H1 (cell line): Measurements from ENCODE around the gene CYSRT1. TPM values are rescaled to one million over a fixed set of nuclear protein-coding genes. Genes with fewer than 3 reads are reported as not detected.

ENCODE experiments used
- CBX8 ChIP-seq: fragments of 300-800, 300-1000 bp; sonication (generic); IDR thresholded peaks from 2 replicates; pipeline ENCODE4 v1.7.1; 2016; ENCODE audit warnings: low read depth, low read length, borderline replicate concordance
- CTBP2 ChIP-seq: IDR thresholded peaks from 2 replicates; pipeline ENCODE4 v1.7.0; 2011; ENCODE audit warnings: borderline replicate concordance, mild to moderate bottlenecking, moderate library complexity, mixed read lengths, low read length; ENCODE audit not compliant: insufficient read depth, insufficient read length
- CTCF ChIP-seq, 3 experiments: IDR thresholded peaks; 1 replicate in 2 of 3; 2 replicates in 1 of 3; pipeline versions ENCODE4 v1.5.1 to v1.6.1; 2011; ENCODE audit warnings: low read length in 3 of 3, mild to moderate bottlenecking in 3 of 3, inconsistent platforms in 2 of 3, low read depth in 1 of 3, moderate library complexity in 1 of 3; ENCODE audit not compliant: insufficient read depth in 1 of 3; ENCODE audit errors: control extremely low read depth in 1 of 3
- EZH2 ChIP-seq: fragments of 200-600 bp; sonication (generic); IDR thresholded peaks from 2 replicates; pipeline ENCODE4 v1.7.1; 2012; ENCODE audit warnings: low read depth, mild to moderate bottlenecking, moderate library complexity, low read length, inconsistent platforms; ENCODE audit not compliant: severe bottlenecking
- FOSL1 ChIP-seq: IDR thresholded peaks from 2 replicates; pipeline ENCODE4 v1.6.1; 2011; ENCODE audit warnings: mild to moderate bottlenecking, low read depth, low read length, moderate library complexity; ENCODE audit not compliant: insufficient read depth
- KDM1A ChIP-seq: fragments of 200-600, 300-600 bp; sonication (generic); IDR thresholded peaks from 2 replicates; pipeline ENCODE4 v1.7.1; 2016; ENCODE audit warnings: mild to moderate bottlenecking, low read length, borderline replicate concordance
- KDM4A ChIP-seq: IDR thresholded peaks from one replicate; pipeline ENCODE4 v1.7.1; 2012; ENCODE audit warnings: low read depth, mild to moderate bottlenecking, moderate library complexity, low read length, inconsistent platforms; ENCODE audit not compliant: severe bottlenecking
- KDM5A ChIP-seq: fragments of 200-600 bp; IDR thresholded peaks from 2 replicates; pipeline ENCODE4 v1.7.1; 2012; ENCODE audit warnings: mild to moderate bottlenecking, low read length, inconsistent platforms, mixed read lengths
- POLR2A ChIP-seq, 2 experiments: IDR thresholded peaks; 1 replicate in 1 of 2; 2 replicates in 1 of 2; pipeline ENCODE4 v1.6.1; 2011; ENCODE audit warnings: low read depth in 2 of 2, low read length in 2 of 2, mild to moderate bottlenecking in 2 of 2; ENCODE audit errors: control extremely low read depth in 1 of 2
- RBBP5 ChIP-seq: IDR thresholded peaks from 2 replicates; pipeline ENCODE4 v1.7.1; 2012; ENCODE audit warnings: low read depth, mild to moderate bottlenecking, inconsistent platforms, low read length, moderate library complexity, borderline replicate concordance
- RNF2 ChIP-seq: fragments of 200-900, 300-1000 bp; sonication (generic); IDR thresholded peaks from 2 replicates; pipeline ENCODE4 v1.7.1; 2016; ENCODE audit warnings: borderline replicate concordance, low read depth, mild to moderate bottlenecking, antibody characterized with exemption, low read length; ENCODE audit not compliant: poor library complexity, severe bottlenecking; ENCODE audit errors: missing control alignments
- SAP30 ChIP-seq: fragments of 300-600 bp; sonication (generic); IDR thresholded peaks from 2 replicates; pipeline ENCODE4 v1.7.1; 2012; ENCODE audit warnings: low read length, moderate library complexity, mild to moderate bottlenecking, inconsistent platforms; ENCODE audit not compliant: insufficient read depth, insufficient replicate concordance
- SUZ12 ChIP-seq: fragments of 200-600 bp; sonication (generic); IDR thresholded peaks from 2 replicates; pipeline ENCODE4 v1.6.1; 2012; ENCODE audit warnings: mild to moderate bottlenecking, inconsistent platforms, low read length, moderate library complexity, mixed read lengths
- TAF1 ChIP-seq: IDR thresholded peaks from 2 replicates; pipeline ENCODE4 v1.6.1; 2011; ENCODE audit warnings: mild to moderate bottlenecking, low read depth, low read length
- TAF7 ChIP-seq: optimal IDR thresholded peaks from 2 replicates; pipeline ENCODE3; 2011; ENCODE audit warnings: low read depth, mild to moderate bottlenecking, inconsistent platforms, low read length, moderate library complexity, borderline replicate concordance
- polyA plus RNA-seq, 7 experiments: library from polyadenylated mRNA; depleted of rRNA in 3 of 7; stranded (reverse) in 5 of 7; unstranded in 2 of 7; fragments of >200 nt in 5 of 7; fragments of 200-250 nt in 2 of 7; gene quantifications; 1 replicate in 5 of 7; 2 replicates in 1 of 7; 4 replicates in 1 of 7; pipeline versions ENCODE4 v1.2.1 to v1.2.3, GENCODE V29; 2011 to 2013; ENCODE audit warnings: missing spikeins in 2 of 7, mixed read lengths in 2 of 7
- total RNA-seq: library from RNA; stranded (reverse); fragmentation: NEBNext Ultra II Directional; extraction: Animal tissue kit (Norgen Biotek cat#: 25700); gene quantifications from 2 replicates; pipeline ENCODE4 v1.2.1, GENCODE V29; 2021
- TF ChIP-seq, protein P1 (sequence below): IDR thresholded peaks from 2 replicates; pipeline ENCODE4 v1.6.1; 2011; ENCODE audit warnings: low read length, improper control_type of control experiment
- TF ChIP-seq, protein P2 (sequence below): IDR thresholded peaks from 2 replicates; pipeline ENCODE4 v1.6.1; 2012; ENCODE audit warnings: low read length, inconsistent platforms

Gene CYSRT1
- total and polyA plus RNA-seq, 2 of the 8 experiments (the other 6 are each of a cell fraction or from before 2014, with no cell fraction given): 1.0 to 6.5 TPM

DNA sequence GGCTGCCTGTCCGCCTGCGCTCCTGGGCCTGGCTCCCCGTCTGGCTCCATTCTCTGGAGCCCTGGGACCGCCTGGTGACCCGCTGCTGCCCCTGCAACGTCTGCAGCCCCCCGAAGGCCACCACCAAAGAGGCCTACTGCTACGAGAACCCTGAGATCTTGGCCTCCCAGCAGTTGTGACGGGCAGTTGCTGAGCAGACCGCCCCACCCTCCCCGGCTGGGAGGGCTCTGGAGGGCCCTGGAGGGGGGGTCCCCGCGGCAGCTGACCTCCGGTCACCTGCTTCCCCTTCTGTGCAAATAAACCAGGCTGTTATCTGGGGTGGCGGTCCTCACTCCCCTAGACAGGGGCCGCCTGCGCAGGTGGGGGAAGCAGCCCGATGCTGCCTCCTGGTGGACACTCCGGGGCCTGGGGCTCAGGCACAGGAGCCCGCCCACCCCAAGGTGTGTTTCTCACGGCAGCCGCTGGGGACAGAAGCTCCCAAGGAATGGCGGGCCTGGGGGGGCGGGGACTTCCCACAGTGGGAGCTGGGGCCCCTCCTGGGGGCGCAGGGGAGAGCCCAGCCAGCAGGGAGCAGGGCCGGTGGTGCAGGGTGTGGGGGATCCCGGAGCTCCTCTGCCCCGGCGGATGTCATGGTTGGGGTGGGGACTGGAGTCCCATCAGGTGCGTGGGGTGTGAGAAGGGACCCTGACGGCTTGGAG lies 11.4 kb downstream of the CYSRT1 start (continued):
- no peak for TF ChIP-seq SUZ12
- TF ChIP-seq CBX8: no peak
- TF ChIP-seq KDM4A: no peak
- no peak for TF ChIP-seq RNF2
- no peak for TF ChIP-seq RBBP5
- TF ChIP-seq CTCF (IDR thresholded peaks at IDR 0.05; ENCODE audit: control extremely low read depth in 1 of 3, insufficient read depth in 1 of 3, low read depth in 1 of 3, low read length in 3 of 3): peak in 2 of 3 experiments; percentile 95 to 99; a peak in 3 of 4 replicates
- TF ChIP-seq EZH2: no peak
- peak; percentile 85 for TF ChIP-seq TAF7
- TF ChIP-seq KDM1A: no peak
- no peak for TF ChIP-seq POLR2A (IDR thresholded peaks at IDR 0.05; ENCODE audit: control extremely low read depth in 1 of 2, low read depth in 2 of 2, low read length in 2 of 2)
- TF ChIP-seq CTBP2: no peak
- no peak for TF ChIP-seq SAP30
- no peak for TF ChIP-seq KDM5A
- TF ChIP-seq, protein P1, sequence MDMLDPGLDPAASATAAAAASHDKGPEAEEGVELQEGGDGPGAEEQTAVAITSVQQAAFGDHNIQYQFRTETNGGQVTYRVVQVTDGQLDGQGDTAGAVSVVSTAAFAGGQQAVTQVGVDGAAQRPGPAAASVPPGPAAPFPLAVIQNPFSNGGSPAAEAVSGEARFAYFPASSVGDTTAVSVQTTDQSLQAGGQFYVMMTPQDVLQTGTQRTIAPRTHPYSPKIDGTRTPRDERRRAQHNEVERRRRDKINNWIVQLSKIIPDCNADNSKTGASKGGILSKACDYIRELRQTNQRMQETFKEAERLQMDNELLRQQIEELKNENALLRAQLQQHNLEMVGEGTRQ: no peak
- no peak for TF ChIP-seq TAF1
- TF ChIP-seq, protein P2, sequence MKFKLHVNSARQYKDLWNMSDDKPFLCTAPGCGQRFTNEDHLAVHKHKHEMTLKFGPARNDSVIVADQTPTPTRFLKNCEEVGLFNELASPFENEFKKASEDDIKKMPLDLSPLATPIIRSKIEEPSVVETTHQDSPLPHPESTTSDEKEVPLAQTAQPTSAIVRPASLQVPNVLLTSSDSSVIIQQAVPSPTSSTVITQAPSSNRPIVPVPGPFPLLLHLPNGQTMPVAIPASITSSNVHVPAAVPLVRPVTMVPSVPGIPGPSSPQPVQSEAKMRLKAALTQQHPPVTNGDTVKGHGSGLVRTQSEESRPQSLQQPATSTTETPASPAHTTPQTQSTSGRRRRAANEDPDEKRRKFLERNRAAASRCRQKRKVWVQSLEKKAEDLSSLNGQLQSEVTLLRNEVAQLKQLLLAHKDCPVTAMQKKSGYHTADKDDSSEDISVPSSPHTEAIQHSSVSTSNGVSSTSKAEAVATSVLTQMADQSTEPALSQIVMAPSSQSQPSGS: no peak
- TF ChIP-seq FOSL1: no peak
